Large intestine (tissue), 3 donors: ENCODE data around the gene BCL2. TPM values are rescaled to one million over a fixed set of nuclear protein-coding genes. Genes with fewer than 3 reads are reported as not detected.

ENCODE experiments used
- DNase-seq, 2 donors: peaks; one replicate each; pipeline versions ENCODE4 v3.0.0 to v3.0.0-alpha.2; 2013
- H3K27ac ChIP-seq: one replicate; pipeline ENCODE4 v1.5.1; 2013; ENCODE audit warnings: low read length
- H3K27me3 ChIP-seq: 2 replicates; pipeline ENCODE4 v1.6.1; 2013; ENCODE audit warnings: low read length; ENCODE audit not compliant: control insufficient read depth, insufficient read depth
- H3K36me3 ChIP-seq: 2 replicates; pipeline ENCODE4 v1.6.1; 2013; ENCODE audit warnings: low read length; ENCODE audit not compliant: control insufficient read depth, insufficient read depth
- H3K4me1 ChIP-seq: one replicate; pipeline ENCODE4 v1.6.1; 2013; ENCODE audit warnings: low read length; ENCODE audit not compliant: control insufficient read depth, insufficient read depth
- H3K4me3 ChIP-seq: one replicate; pipeline ENCODE4 v1.5.1; 2013; ENCODE audit warnings: low read length
- H3K9me3 ChIP-seq: one replicate; pipeline ENCODE4 v1.6.1; 2013; ENCODE audit warnings: mild to moderate bottlenecking, low read depth, low read length, moderate library complexity; ENCODE audit not compliant: control insufficient read depth
- WGBS: methylation state at CpG from one replicate; pipeline ENCODE4 v1.1.5; 2013; ENCODE audit warnings: low lambda C conversion rate; ENCODE audit not compliant: insufficient coverage; 5-methylcytosine and 5-hydroxymethylcytosine counted together
- polyA plus RNA-seq: library from polyadenylated mRNA; unstranded; fragments of 120-200 nt; gene quantifications from one replicate; pipeline ENCODE4 v1.2.1, GENCODE V29; 2013

BCL2 gene
- polyA plus RNA-seq, 1 donor: 8.8 TPM

DNA sequence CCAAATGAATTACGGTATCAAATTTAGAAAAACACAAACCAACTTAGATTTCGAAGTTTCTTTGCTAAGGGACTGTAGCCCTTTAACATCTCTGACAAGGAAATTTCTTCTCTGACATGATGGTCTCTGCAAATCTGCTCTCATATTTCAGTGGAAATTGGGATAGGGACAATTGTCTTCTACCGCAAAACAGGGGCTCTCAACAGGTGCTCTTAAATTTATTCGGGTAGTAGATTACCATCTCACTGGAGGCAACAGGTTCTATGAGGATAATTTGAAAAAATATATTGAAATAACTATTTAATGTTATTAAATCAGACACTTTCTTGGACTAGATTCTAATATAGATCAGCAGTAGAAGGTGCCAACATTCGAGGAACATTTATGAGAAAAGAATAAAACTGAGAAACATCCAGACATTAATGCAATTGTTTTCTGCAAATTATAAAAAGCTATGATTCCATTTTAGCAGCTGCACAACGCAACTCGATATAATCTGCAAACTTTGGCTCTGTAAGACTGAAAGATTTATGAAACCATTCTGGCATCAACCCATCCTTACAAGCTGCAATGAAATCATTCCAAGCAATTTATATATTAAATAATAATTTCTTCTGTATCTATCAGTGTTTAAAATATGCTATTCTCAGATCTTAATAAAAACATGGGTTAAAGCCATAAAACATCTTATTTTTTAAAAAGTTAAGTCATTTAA lies 10.0 kb upstream of the BCL2 start:
- no peaks in the 10 kb centered on the region for H3K4me1 ChIP-seq
- H3K9me3 ChIP-seq: no peaks in the 10 kb centered on the region
- peaks cover 34% of the 10 kb centered on the region for H3K36me3 ChIP-seq
- H3K27ac ChIP-seq: no peak overlapping the region
- no peak overlapping the region for H3K4me3 ChIP-seq
- no peak for DNase-seq
- WGBS: 100% methylated on average over 2 of the region's 7 CpGs
- no peaks in the 10 kb centered on the region for H3K27me3 ChIP-seq

DNA sequence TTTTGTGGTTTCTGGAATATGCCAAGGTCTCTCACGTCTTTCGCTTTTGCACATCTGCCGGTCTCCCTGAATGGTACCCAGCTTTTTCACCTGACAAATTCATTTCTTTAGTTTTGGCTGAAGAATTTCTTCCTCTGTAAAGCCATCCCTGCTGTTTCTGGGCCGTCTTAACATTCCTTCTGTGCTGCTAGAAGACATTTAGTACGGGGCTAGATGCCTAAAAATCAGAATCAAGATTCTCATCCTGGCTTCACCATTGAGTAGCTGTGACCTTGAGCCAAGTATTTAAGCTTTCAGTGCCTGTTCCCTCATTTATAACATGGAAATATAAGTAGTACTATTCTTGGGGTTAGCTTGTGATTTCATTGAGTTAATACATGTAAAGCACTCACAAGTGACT lies 6.4 kb upstream of the BCL2 start:
- Histone ChIP-seq H3K4me1 (peaks cover 8% of the 10 kb centered on the region), H3K4me3 (no peak overlapping the region), H3K9me3 (no peaks in the 10 kb centered on the region), H3K36me3 (peaks cover 7% of the 10 kb centered on the region), H3K27ac (no peak overlapping the region), H3K27me3 (no peaks in the 10 kb centered on the region)
- DNase-seq: no peak
- no CpG with 5 or more reads among the region's 5 CpGs for WGBS

DNA sequence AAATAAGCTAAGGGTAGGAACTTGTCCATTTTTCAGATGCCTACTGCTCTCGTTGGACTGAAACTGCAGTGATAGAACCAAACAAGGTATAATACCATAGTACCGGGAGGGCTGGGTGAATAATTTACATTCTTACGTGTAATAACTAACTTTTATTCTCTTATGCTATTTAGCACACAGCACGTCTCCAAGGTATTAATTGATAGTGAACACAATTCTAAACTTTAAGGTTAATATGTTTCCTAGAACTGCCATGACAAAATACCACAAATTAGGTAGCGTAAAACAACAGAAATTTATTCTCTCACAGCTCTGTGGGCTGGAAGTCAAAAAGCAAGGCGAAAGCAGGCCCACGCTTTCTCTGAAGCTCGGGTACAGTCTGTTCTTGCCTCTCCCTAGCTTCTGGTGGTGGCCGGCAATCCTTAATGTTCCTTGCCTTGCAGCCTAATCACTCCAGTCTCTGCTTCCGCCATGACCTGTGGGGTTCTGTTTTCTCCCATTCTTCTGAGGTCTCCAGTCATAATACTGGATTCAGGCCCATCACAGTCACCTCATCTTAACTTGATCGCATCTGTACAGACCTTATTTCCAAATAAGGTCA lies 5.6 kb upstream of the BCL2 start:
- no peaks in the 10 kb centered on the region for H3K9me3 ChIP-seq
- H3K4me1 ChIP-seq: peaks cover 12% of the 10 kb centered on the region
- no peak overlapping the region for H3K27ac ChIP-seq
- H3K27me3 ChIP-seq: no peaks in the 10 kb centered on the region
- DNase-seq: no peak
- 38% methylated on average over 1 of the region's 11 CpGs for WGBS
- H3K4me3 ChIP-seq: no peak overlapping the region
- H3K36me3 ChIP-seq: peaks cover 1% of the 10 kb centered on the region

DNA sequence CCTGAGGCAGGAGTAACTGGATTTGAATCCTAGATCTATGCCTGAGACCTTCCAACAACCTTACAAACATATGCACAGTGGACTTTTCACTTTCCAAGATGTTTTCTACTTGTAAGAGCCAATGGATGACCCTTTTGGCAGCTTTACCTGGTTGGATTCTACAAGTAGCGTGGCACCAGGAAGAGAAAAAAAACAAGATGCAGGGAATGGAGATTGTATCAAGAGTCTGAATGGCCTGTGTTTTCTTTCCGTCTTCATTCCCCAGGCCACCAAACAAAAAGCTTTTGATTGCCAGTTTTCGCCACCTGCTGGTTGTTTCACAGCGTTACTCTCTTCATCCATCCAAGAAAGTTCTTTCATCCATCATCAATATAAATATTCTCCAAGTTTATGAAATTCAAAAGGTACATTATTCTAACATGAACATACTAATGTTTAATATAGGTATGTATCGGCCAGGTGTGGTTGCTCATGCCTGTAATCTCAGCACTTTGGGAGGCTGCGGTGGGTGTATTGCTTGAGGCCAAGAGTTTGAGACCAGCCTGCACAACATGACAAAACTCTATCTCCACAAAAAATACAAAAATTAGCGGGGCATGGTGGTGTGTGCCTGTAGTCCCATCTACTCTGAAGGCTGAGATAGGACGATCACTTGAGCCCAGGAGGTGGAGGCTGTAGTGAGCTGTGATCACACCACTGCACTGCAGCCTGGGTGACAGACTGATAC lies 3.5 kb upstream of the BCL2 start:
- Histone ChIP-seq H3K4me1 (peaks cover 12% of the 10 kb centered on the region), H3K4me3 (no peak overlapping the region), H3K27me3 (no peaks in the 10 kb centered on the region), H3K36me3 (no peaks in the 10 kb centered on the region), H3K9me3 (no peaks in the 10 kb centered on the region), H3K27ac (no peak overlapping the region)
- peak; percentile 58 to 64 for DNase-seq
- WGBS: 28% methylated on average over 3 of the region's 8 CpGs

DNA sequence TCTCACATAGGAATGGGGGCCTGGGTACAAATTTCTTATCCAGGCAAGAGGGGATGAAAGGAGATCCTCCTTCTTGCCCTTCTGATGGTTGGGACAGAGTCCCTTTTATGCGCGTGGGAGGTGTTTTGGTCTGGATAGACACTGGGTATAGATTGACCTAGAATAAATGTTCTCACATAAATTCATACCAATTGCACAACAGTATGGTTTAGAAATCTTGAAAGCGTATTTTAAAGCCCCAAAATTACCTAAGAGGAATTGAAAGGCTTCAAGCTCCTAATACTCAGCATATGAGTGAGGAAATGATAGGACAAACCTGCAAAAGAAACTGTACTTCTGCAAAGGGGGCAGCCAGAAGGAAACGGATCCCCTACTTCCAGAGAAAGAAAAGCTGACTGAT lies 2.6 kb upstream of the BCL2 start:
- no peak overlapping the region for H3K27ac ChIP-seq
- no peak for DNase-seq
- H3K36me3 ChIP-seq: no peaks in the 10 kb centered on the region
- no peak overlapping the region for H3K4me3 ChIP-seq
- H3K4me1 ChIP-seq: peaks cover 12% of the 10 kb centered on the region
- WGBS: no CpG with 5 or more reads among the region's 4 CpGs
- H3K9me3 ChIP-seq: no peaks in the 10 kb centered on the region
- no peaks in the 10 kb centered on the region for H3K27me3 ChIP-seq

DNA sequence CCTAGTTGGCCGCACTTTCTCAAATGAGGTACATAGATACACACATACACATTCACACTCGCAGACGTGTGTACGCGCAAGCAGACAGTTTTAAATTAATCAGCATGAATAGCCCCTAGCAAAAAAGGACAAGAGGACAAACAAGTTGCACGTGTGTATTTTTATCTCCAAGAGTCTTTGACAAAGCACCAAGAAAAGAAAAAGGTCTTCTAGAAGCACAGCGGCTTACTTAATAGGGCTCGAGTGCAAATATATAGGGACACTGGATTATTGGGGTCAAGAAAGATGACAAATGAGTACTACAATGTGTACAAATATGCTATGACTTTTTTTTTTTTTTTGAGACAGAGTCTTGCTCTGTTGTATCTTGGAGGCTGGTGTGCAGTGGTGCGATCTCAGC lies 1.7 kb upstream of the BCL2 start:
- DNase-seq: no peak
- no peaks in the 10 kb centered on the region for H3K9me3 ChIP-seq
- peaks cover 12% of the 10 kb centered on the region for H3K4me1 ChIP-seq
- peak overlapping the region; percentile 69 for H3K4me3 ChIP-seq
- peak overlapping the region; percentile 85 for H3K27ac ChIP-seq
- H3K27me3 ChIP-seq: no peaks in the 10 kb centered on the region
- WGBS: 54% methylated on average over 4 of the region's 9 CpGs
- no peaks in the 10 kb centered on the region for H3K36me3 ChIP-seq

DNA sequence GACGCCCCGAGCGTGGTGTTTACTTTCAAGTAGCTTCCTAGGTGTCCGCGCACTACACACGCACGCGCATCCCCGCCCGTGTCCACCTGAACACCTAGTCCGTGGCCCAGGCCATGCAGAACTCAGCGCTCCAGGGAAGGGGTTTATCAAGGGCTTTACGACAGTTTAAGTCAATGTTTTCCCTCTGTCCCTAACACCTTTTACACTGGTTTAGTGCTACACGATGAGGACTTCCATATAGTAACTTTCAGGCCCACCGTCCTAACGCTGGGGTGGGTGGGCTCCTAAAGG lies 1.4 kb upstream of the BCL2 start:
- H3K27me3 ChIP-seq: no peaks in the 10 kb centered on the region
- WGBS: no CpG with 5 or more reads among the region's 16 CpGs
- no peaks in the 10 kb centered on the region for H3K36me3 ChIP-seq
- peak overlapping the region; percentile 85 for H3K27ac ChIP-seq
- peak in 1 of 2 donors; percentile 54 for DNase-seq
- peak overlapping the region; percentile 69 for H3K4me3 ChIP-seq
- peaks cover 12% of the 10 kb centered on the region for H3K4me1 ChIP-seq
- H3K9me3 ChIP-seq: no peaks in the 10 kb centered on the region

DNA sequence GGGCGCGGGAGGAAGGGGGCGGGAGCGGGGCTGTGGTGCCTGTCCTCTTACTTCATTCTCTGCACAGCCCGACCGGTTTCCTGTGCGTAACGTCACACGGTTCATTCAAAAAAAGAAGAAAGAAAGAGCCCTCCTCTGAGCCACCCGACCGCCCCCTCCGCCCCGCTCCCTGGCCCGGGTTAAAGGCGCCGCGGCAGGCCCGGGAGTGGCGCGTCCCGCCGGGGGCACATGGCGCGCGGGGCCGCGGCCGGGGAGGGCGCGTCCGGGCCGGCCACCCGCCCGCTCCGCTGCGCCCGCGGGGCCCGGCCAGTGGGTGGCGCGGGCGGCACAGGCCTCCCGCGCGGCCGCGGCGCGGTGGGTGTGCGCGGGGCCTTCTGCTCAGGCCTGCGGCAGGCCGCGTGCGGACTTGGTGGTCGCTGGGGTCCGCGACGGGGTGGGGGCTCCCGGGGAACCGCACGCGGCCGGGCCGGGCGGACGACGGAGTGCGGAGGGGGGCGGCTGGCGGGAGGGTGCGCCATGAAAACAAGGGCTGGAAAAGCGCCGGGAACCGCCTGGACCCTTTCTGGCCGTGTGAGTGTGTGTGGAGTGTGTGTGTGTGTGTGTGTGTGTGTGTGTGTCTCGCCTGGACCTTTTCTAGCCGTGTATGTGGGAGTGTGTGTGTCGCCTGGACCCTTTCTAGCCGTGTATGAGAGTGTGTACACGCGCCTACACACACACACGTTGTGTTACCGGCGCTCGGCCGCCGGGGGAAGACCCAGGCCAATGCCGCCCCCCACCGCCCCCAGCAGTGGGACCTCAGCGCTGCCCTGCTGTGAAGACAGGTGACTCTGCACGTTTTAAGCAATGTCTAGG lies 780 bp upstream of the BCL2 start:
- H3K9me3 ChIP-seq: no peaks in the 10 kb centered on the region
- H3K27me3 ChIP-seq: no peaks in the 10 kb centered on the region
- no peaks in the 10 kb centered on the region for H3K36me3 ChIP-seq
- H3K4me1 ChIP-seq: peaks cover 12% of the 10 kb centered on the region
- peak overlapping the region; percentile 69 for H3K4me3 ChIP-seq
- no CpG with 5 or more reads among the region's 92 CpGs for WGBS
- peak; percentile 71 to 89 for DNase-seq
- peak overlapping the region; percentile 85 for H3K27ac ChIP-seq

DNA sequence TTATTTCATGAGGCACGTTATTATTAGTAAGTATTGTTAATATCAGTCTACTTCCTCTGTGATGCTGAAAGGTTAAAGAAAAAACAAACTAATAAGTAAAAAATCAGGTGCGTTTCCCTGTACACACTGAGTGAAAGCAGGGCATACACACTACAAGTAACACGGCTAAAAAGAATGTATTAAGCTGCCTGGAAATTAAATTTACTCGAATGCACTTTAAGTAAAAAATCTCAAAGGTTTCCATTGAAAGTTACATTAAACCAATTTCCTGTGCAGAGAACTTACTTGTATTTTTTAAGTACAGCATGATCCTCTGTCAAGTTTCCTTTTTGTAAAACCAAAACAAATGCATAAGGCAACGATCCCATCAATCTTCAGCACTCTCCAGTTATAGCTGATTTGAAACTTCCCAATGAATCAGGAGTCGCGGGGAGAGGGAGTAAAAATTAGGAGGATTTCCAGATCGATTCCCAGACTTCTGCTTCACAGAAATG lies 633 bp downstream of the BCL2 start:
- WGBS: 0% methylated on average over 1 of the region's 8 CpGs
- H3K27me3 ChIP-seq: no peaks in the 10 kb centered on the region

More for the DNA sequence above, 633 bp downstream of the BCL2 start:
- Histone ChIP-seq H3K36me3 (no peaks in the 10 kb centered on the region), H3K27ac (no peak overlapping the region), H3K9me3 (no peaks in the 10 kb centered on the region), H3K4me3 (peak overlapping the region; percentile 76), H3K4me1 (peaks cover 12% of the 10 kb centered on the region)
- DNase-seq: no peak
